ENCODE results near the gene LRFN2. TPM values are rescaled to one million over a fixed set of nuclear protein-coding genes. Genes with fewer than 3 reads are reported as not detected.

Gene LRFN2
- total and polyA plus RNA-seq, 2 experiments from 2014 or later: 0.29 to 2.5 TPM

DNA sequence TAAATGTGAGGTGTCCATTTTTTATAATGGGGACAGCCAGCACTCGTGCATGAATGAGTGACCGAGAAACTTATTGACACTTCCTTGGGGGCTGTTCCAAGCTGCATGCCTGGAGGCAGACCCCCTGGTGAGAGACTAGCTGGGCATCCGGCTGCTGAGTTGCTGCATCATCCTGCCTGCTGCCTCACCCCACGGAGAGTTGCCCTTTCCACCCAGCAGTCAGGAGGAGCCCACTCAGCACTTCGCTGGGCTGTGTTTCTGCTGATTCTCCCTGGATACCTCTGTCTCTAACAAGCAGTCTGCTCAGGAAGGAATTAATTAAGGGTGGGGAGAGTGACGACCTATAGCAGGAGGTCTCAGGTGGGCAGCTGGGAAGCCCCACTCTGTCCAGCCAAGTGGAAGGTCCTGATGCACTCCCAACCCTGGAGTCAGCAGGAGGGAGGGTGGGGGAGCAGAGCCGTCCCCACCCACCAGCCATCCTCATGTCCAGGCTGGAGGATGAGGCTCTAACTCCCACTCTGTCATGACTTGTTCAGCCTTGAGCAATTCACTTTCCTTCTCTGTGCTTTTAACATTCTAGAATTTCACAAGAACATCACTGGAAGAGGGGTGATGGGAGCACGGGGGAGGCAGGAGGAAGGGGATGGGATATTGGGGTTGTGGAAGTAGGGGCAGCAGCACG lies 177.3 kb downstream of the LRFN2 start (continued):
- TF ChIP-seq, protein P1, sequence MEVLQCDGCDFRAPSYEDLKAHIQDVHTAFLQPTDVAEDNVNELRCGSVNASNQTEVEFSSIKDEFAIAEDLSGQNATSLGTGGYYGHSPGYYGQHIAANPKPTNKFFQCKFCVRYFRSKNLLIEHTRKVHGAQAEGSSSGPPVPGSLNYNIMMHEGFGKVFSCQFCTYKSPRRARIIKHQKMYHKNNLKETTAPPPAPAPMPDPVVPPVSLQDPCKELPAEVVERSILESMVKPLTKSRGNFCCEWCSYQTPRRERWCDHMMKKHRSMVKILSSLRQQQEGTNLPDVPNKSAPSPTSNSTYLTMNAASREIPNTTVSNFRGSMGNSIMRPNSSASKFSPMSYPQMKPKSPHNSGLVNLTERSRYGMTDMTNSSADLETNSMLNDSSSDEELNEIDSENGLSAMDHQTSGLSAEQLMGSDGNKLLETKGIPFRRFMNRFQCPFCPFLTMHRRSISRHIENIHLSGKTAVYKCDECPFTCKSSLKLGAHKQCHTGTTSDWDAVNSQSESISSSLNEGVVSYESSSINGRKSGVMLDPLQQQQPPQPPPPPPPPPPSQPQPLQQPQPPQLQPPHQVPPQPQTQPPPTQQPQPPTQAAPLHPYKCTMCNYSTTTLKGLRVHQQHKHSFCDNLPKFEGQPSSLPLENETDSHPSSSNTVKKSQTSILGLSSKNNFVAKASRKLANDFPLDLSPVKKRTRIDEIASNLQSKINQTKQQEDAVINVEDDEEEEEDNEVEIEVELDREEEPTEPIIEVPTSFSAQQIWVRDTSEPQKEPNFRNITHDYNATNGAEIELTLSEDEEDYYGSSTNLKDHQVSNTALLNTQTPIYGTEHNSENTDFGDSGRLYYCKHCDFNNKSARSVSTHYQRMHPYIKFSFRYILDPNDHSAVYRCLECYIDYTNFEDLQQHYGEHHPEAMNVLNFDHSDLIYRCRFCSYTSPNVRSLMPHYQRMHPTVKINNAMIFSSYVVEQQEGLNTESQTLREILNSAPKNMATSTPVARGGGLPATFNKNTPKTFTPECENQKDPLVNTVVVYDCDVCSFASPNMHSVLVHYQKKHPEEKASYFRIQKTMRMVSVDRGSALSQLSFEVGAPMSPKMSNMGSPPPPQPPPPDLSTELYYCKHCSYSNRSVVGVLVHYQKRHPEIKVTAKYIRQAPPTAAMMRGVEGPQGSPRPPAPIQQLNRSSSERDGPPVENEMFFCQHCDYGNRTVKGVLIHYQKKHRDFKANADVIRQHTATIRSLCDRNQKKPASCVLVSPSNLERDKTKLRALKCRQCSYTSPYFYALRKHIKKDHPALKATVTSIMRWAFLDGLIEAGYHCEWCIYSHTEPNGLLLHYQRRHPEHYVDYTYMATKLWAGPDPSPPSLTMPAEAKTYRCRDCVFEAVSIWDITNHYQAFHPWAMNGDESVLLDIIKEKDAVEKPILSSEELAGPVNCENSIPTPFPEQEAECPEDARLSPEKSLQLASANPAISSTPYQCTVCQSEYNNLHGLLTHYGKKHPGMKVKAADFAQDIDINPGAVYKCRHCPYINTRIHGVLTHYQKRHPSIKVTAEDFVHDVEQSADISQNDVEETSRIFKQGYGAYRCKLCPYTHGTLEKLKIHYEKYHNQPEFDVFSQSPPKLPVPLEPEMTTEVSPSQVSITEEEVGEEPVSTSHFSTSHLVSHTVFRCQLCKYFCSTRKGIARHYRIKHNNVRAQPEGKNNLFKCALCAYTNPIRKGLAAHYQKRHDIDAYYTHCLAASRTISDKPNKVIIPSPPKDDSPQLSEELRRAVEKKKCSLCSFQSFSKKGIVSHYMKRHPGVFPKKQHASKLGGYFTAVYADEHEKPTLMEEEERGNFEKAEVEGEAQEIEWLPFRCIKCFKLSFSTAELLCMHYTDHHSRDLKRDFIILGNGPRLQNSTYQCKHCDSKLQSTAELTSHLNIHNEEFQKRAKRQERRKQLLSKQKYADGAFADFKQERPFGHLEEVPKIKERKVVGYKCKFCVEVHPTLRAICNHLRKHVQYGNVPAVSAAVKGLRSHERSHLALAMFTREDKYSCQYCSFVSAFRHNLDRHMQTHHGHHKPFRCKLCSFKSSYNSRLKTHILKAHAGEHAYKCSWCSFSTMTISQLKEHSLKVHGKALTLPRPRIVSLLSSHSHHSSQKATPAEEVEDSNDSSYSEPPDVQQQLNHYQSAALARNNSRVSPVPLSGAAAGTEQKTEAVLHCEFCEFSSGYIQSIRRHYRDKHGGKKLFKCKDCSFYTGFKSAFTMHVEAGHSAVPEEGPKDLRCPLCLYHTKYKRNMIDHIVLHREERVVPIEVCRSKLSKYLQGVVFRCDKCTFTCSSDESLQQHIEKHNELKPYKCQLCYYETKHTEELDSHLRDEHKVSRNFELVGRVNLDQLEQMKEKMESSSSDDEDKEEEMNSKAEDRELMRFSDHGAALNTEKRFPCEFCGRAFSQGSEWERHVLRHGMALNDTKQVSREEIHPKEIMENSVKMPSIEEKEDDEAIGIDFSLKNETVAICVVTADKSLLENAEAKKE (CRISPR knock-in tag; IDR thresholded peaks at IDR 0.05): no peak

DNA sequence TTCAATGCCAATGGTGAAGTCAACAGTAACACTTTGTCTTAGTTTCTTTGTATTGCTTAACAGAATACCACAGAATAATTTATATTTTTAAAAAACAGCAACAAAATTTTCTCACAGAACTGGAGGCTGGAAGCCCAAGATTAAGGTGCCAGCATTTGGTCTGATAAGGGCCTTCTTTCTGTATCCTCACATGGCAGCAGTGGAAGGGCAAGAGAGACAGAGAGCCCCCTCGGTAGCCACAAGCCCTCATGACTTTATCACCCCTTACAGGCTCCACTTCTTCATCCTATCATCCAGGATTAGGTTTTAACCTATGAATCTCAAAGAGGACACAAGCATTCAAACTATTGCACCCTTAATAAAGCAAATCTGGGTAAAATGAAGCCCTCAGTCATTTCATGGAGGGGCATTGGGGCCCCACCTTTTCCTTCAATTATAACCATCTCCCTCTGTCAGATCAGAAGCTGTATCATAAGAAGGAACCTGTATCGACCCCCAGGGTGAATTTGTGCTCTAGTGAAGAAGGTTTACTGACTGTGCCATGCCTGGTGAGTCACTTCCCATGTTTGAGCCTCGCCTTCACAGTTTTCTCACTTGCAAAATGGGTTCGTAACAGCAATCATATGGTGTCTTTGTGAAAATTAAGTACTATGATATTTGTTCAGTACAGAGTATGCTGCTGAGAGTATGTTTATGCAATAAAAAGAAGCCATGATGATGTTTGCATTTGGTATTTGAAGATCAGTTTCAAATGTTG lies 178.2 kb downstream of the LRFN2 start:
- Histone ChIP-seq H3K4me2 (no peak overlapping the region), H3F3A (replicated peaks; ENCODE audit: low read depth) (no peaks in the 10 kb centered on the region), H4K20me1 (replicated peaks; ENCODE audit: insufficient read depth) (no peaks in the 10 kb centered on the region), H3K36me3 (ENCODE audit: insufficient read depth) (no peaks in the 10 kb centered on the region), H3K4me3 (no peak overlapping the region), H3K79me2 (replicated peaks; ENCODE audit: insufficient read depth) (no peaks in the 10 kb centered on the region), H3K27ac (ENCODE audit: low read depth) (no peak overlapping the region), H2AFZ (no peak overlapping the region), H3K9me2 (ENCODE audit: insufficient read depth) (no peaks in the 10 kb centered on the region), H3K27me3 (ENCODE audit: insufficient read depth) (no peaks in the 10 kb centered on the region), H3K4me1 (ENCODE audit: insufficient read depth) (peaks cover 12% of the 10 kb centered on the region)
- ATAC-seq (no peak), DNase-seq (ENCODE audit: low spot score) (no peak)
- H3K9me3 Mint-ChIP-seq: no peaks in the 10 kb centered on the region; the same call in 2 of the 3 replicates
- H3K4me1 Mint-ChIP-seq: peaks cover 18% of the 10 kb centered on the region
- H3K36me3 Mint-ChIP-seq (ENCODE audit: low read depth): no peaks in the 10 kb centered on the region
- H3K27ac Mint-ChIP-seq: no peak overlapping the region
- no peak overlapping the region for H3K4me3 Mint-ChIP-seq
- peaks cover 11% of the 10 kb centered on the region for H3K27me3 Mint-ChIP-seq (ENCODE audit: insufficient read depth, low read depth, poor library complexity)
- TF ChIP-seq EZH2phosphoT487 (IDR thresholded peaks at IDR 0.05; ENCODE audit: unreplicated experiment) (no peak), JUNB (IDR thresholded peaks at IDR 0.05; ENCODE audit: unreplicated experiment) (no peak), NANOG (IDR thresholded peaks at IDR 0.05; ENCODE audit: borderline replicate concordance) (no peak), ZNF114 (CRISPR knock-in tag; IDR thresholded peaks at IDR 0.05) (no peak), EZH2 (IDR thresholded peaks at IDR 0.05; ENCODE audit: low read depth, unreplicated experiment) (no peak), CREB1 (CRISPR knock-in tag; IDR thresholded peaks at IDR 0.05; ENCODE audit: low read depth) (no peak), STAT1 (IDR thresholded peaks at IDR 0.05; ENCODE audit: unreplicated experiment) (no peak)
- TF ChIP-seq, protein P1 (CRISPR knock-in tag; IDR thresholded peaks at IDR 0.05): no peak

All from GM23338 (cell line).